NCI-H2107 (cell line): ENCODE results near the gene DDX49.
"Not testable (repeated sequence)": the region's sequence is repeated elsewhere in the genome, so short reads cannot be mapped to it uniquely, and the experiment has no call there.

Experiments used
- DNase-seq: peaks from one replicate; lab custom pipeline; 2025; lab: John Stamatoyannopoulos, UW

The DDX49 gene

GRCh38 chr19:18910801-18911436, 8.6 kb upstream of the DDX49 start:
- DNase-seq = no peak

GRCh38 chr19:18912933-18913332, 6.6 kb upstream of the DDX49 start:
- DNase-seq = no peak

GRCh38 chr19:18913466-18913865, 6.0 kb upstream of the DDX49 start:
- DNase-seq = no peak

GRCh38 chr19:18915639-18916038, 3.9 kb upstream of the DDX49 start:
- DNase-seq = no peak

- not testable (repeated sequence) for DNase-seq
These were observed 1.9 kb upstream of the DDX49 start for GRCh38 chr19:18917593-18917992.

GRCh38 chr19:18919900-18920214, 342 bp downstream of the DDX49 start:
- DNase-seq = no peak

GRCh38 chr19:18920400-18920799, 885 bp downstream of the DDX49 start:
- DNase-seq = no peak

GRCh38 chr19:18921593-18921992, 2.1 kb downstream of the DDX49 start:
- DNase-seq = no peak

GRCh38 chr19:18922228-18922985, 2.9 kb downstream of the DDX49 start:
- DNase-seq = no peak

- DNase-seq = no peak
These were observed 5.2 kb downstream of the DDX49 start for GRCh38 chr19:18924684-18925213.

GRCh38 chr19:18928018-18928805, 8.7 kb downstream of the DDX49 start:
- no peak for DNase-seq

- no peak for DNase-seq
These were observed 9.8 kb downstream of the DDX49 start for GRCh38 chr19:18929311-18929710.

GRCh38 chr19:18931316-18932162, 12.0 kb downstream of the DDX49 start:
- no peak for DNase-seq

GRCh38 chr19:18932216-18932841, 12.8 kb downstream of the DDX49 start:
- no peak for DNase-seq

- DNase-seq = no peak
These were observed 13.8 kb downstream of the DDX49 start for GRCh38 chr19:18933297-18933696.

GRCh38 chr19:18939163-18939562, 19.6 kb downstream of the DDX49 start:
- no peak for DNase-seq

- no peak for DNase-seq
These were observed 20.6 kb downstream of the DDX49 start for GRCh38 chr19:18939922-18940768.

- DNase-seq = peak; percentile 19
These were observed 21.5 kb downstream of the DDX49 start, which contains the start of gene HOMER3 for GRCh38 chr19:18940769-18941627. Gene HOMER3, minus strand, starts transcription at chr19:18941217. Its CDS starts 2,235 bp downstream, at chr19:18938982.

- DNase-seq = no peak
These were observed 22.3 kb downstream of the DDX49 start for GRCh38 chr19:18941628-18942354.
